ENCODE measurements around the gene JMJD1C.

- TF ChIP-seq YY1 (IDR thresholded peaks at IDR 0.05; ENCODE audit: insufficient read depth, insufficient read length), result no peak
- no peak for TF ChIP-seq ZNF274 (IDR thresholded peaks at IDR 0.05; ENCODE audit: low read depth, low read length)
These were observed 225.0 kb downstream of the JMJD1C start for GRCh38 chr10:63240807-63241206.

Measured in NT2/D1 (cell line).